GM12872 (cell line): ENCODE results near the gene TMEM35A.

Experiments used
- CTCF ChIP-seq: IDR thresholded peaks from 3 replicates; pipeline ENCODE4 v1.5.1; 2011; ENCODE audit warnings: low read depth, mild to moderate bottlenecking, low read length, moderate library complexity; ENCODE audit not compliant: insufficient read depth

TMEM35A gene

GRCh38 chrX:101057093-101057714, 21.5 kb upstream of the TMEM35A start:
- TF ChIP-seq CTCF, result no peak

GRCh38 chrX:101062176-101062575, 16.5 kb upstream of the TMEM35A start:
- TF ChIP-seq CTCF, result no peak

- no peak for TF ChIP-seq CTCF
Observed at GRCh38 chrX:101071582-101071981, 7.1 kb upstream of the TMEM35A start.

GRCh38 chrX:101079736-101080270, 1.1 kb downstream of the TMEM35A start:
- TF ChIP-seq CTCF, result no peak

GRCh38 chrX:101080326-101081124, 1.8 kb downstream of the TMEM35A start:
- no peak for TF ChIP-seq CTCF

- no peak for TF ChIP-seq CTCF
Observed at GRCh38 chrX:101081231-101081630, 2.6 kb downstream of the TMEM35A start.

- TF ChIP-seq CTCF, result no peak
Observed at GRCh38 chrX:101091817-101092216, 13.1 kb downstream of the TMEM35A start.
